ENCODE data around the gene ATF6. TPM values are rescaled to one million over a fixed set of nuclear protein-coding genes. Genes with fewer than 3 reads are reported as not detected.

Gene ATF6
- total RNA-seq, 1 donor from 2014 or later, result 25.3 TPM

DNA sequence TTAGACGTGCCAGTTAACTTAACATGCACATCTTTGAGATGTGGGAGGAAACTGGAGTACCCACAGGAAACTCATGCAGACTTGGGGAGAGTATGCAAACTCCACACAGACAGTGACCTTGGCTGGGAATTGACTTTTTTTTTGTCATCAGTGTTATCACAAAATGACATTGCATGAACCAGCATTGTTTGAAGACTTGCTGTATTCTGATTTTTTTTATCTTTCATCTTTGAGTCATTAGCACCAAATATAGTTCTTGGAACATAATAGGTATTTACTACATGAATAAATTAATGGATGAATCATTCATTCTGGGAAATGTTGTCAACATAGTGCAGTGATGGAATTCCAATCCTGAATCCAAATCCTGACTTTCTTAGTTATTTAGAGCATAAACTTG, 77.0 kb downstream of the ATF6 start:
- no peaks in the 10 kb centered on the region for H3K36me3 ChIP-seq (ENCODE audit: control insufficient read depth, insufficient read depth, low read length)
- TF ChIP-seq, protein P1, sequence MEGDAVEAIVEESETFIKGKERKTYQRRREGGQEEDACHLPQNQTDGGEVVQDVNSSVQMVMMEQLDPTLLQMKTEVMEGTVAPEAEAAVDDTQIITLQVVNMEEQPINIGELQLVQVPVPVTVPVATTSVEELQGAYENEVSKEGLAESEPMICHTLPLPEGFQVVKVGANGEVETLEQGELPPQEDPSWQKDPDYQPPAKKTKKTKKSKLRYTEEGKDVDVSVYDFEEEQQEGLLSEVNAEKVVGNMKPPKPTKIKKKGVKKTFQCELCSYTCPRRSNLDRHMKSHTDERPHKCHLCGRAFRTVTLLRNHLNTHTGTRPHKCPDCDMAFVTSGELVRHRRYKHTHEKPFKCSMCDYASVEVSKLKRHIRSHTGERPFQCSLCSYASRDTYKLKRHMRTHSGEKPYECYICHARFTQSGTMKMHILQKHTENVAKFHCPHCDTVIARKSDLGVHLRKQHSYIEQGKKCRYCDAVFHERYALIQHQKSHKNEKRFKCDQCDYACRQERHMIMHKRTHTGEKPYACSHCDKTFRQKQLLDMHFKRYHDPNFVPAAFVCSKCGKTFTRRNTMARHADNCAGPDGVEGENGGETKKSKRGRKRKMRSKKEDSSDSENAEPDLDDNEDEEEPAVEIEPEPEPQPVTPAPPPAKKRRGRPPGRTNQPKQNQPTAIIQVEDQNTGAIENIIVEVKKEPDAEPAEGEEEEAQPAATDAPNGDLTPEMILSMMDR (IDR thresholded peaks at IDR 0.05; ENCODE audit: insufficient read depth, low read length, severe bottlenecking), result no peak
- no peaks in the 10 kb centered on the region for H3K27me3 ChIP-seq (ENCODE audit: control insufficient read depth, insufficient read depth, low read length)
- DNase-seq (ENCODE audit: low read depth), result peak; percentile 39
- FAIRE-seq, result no peak
- no peak overlapping the region for H3K4me3 ChIP-seq (ENCODE audit: low read depth, low read length)

DNA sequence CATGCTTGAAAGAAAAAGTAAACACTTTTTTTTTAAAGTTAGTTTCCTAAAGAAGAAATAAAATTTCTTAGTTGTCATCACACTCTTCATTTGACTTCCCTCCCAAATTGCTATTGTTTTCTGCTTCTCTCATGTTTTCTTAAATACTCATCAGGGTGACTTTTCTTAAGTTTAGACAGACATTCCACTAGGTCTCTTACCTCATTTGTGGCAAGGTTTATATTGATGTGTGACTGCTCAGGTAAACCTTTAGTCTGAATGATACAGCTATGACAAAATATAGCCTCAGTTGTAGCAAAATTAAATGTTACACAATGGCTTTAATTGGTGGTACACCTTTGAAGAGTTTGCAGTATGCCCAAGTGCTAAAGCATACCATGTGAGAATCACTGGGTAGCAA, 78.6 kb downstream of the ATF6 start:
- Histone ChIP-seq H3K27me3 (ENCODE audit: control insufficient read depth, insufficient read depth, low read length) (no peaks in the 10 kb centered on the region), H3K36me3 (ENCODE audit: control insufficient read depth, insufficient read depth, low read length) (no peaks in the 10 kb centered on the region), H3K4me3 (ENCODE audit: low read depth, low read length) (no peak overlapping the region)
- TF ChIP-seq, protein P1 (IDR thresholded peaks at IDR 0.05; ENCODE audit: insufficient read depth, low read length, severe bottlenecking), result no peak
- FAIRE-seq (no peak), DNase-seq (ENCODE audit: low read depth) (no peak)

DNA sequence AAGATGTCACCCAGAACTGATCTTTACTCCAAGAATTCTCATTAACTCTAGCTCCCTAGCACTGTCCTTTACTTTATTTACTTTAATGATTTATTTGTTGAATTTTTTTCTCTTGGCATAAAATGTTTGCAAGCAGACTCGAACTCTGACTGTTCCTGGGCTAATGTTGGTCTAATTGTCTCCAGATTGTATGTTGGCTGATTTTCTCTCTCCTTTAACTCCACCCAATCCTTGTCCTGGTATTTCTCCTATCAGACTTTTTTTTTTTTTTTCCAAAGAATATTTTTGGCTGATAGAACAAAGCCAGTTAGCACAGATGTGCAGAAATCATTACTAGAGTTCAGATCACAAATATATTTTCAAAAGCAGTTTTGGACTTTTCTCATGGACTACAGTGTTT, 82.6 kb downstream of the ATF6 start:
- H3K4me3 ChIP-seq (ENCODE audit: low read depth, low read length), result no peak overlapping the region
- FAIRE-seq (no peak), DNase-seq (ENCODE audit: low read depth) (no peak)
- no peaks in the 10 kb centered on the region for H3K27me3 ChIP-seq (ENCODE audit: control insufficient read depth, insufficient read depth, low read length)
- TF ChIP-seq, protein P1 (IDR thresholded peaks at IDR 0.05; ENCODE audit: insufficient read depth, low read length, severe bottlenecking), result no peak
- H3K36me3 ChIP-seq (ENCODE audit: control insufficient read depth, insufficient read depth, low read length), result no peaks in the 10 kb centered on the region

DNA sequence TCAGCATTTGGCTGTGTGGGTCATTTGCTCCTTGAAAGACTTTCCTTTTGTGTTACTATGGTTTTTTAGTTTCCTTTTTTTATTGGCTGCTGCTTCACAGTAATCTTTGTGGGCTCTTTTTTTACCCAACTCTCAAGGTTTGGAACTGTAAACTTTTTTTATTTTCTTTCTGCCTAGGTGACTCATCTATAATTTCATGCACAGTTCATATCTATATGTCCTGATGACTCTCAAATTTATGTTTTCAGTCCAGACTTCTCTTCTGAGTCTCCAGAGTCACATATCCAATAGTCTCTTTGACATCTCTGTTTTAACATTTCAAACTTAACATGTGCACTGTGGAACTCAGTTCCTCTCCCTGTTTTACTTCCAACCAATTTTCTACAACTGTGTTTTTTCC, 83.4 kb downstream of the ATF6 start:
- FAIRE-seq, result no peak
- no peaks in the 10 kb centered on the region for H3K36me3 ChIP-seq (ENCODE audit: control insufficient read depth, insufficient read depth, low read length)
- DNase-seq (ENCODE audit: low read depth), result no peak

DNA sequence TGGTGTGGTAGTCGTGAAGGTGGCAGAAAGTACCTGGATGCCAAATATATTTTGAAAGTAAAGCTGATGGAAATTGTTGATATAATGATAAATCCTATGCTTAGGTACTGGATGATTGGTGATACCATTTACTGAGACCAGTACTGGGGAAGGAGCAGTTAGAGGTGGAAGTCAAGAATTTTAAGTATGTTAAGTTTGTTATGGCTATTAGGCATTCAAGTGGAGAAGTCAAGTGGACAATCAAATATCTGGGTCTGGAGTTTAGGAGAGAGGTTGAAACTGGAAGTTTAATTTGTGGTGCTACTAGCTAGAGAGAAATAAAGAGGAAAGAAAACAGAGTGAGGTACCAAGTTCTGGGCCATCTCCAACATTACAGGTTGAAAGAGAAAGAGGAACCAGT, 89.1 kb downstream of the ATF6 start:
- no peak for DNase-seq (ENCODE audit: low read depth)
- no peak for FAIRE-seq
- H3K27me3 ChIP-seq (ENCODE audit: control insufficient read depth, insufficient read depth, low read length), result no peaks in the 10 kb centered on the region
- H3K4me3 ChIP-seq (ENCODE audit: low read depth, low read length), result no peak overlapping the region
- no peaks in the 10 kb centered on the region for H3K36me3 ChIP-seq (ENCODE audit: control insufficient read depth, insufficient read depth, low read length)
- TF ChIP-seq, protein P1 (IDR thresholded peaks at IDR 0.05; ENCODE audit: insufficient read depth, low read length, severe bottlenecking), result no peak

More for the DNA sequence above, 83.4 kb downstream of the ATF6 start:
- TF ChIP-seq, protein P1 (IDR thresholded peaks at IDR 0.05; ENCODE audit: insufficient read depth, low read length, severe bottlenecking), result no peak
- H3K27me3 ChIP-seq (ENCODE audit: control insufficient read depth, insufficient read depth, low read length), result no peaks in the 10 kb centered on the region
- no peak overlapping the region for H3K4me3 ChIP-seq (ENCODE audit: low read depth, low read length)

DNA sequence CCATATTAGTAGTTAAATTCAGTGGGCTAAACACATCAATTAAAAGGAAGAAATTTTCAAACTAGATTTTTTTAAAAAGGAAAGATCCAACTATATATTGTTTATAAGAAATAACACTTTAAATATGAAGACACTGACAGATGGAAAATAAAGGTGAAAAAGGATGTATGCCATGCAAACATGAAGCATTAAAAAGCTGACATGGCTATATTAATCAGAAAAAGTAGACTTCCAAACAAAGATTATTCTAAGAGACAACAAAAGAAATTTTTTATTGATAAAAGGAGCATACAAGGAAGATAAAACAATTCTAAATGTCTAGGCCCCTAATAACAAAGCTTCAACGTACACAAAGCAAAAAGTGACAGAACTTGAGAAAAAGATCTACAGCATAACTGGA, 92.2 kb downstream of the ATF6 start:
- FAIRE-seq, result no peak
- peaks cover 1% of the 10 kb centered on the region for H3K36me3 ChIP-seq (ENCODE audit: control insufficient read depth, insufficient read depth, low read length)
- no peak for DNase-seq (ENCODE audit: low read depth)
- no peaks in the 10 kb centered on the region for H3K27me3 ChIP-seq (ENCODE audit: control insufficient read depth, insufficient read depth, low read length)
- H3K4me3 ChIP-seq (ENCODE audit: low read depth, low read length), result no peak overlapping the region
- TF ChIP-seq, protein P1 (IDR thresholded peaks at IDR 0.05; ENCODE audit: insufficient read depth, low read length, severe bottlenecking), result no peak
